GM21515 (cell line): ENCODE results near the gene DGKZ.
"Not testable (repeated sequence)": the region's sequence is repeated elsewhere in the genome, so short reads cannot be mapped to it uniquely, and the experiment has no call there.

Experiments
- ATAC-seq: cut with Tn5 transposase; IDR thresholded peaks from one replicate; pipeline ENCODE4 v1.9.1; 2021; ENCODE audit not compliant: unreplicated experiment

DGKZ gene, protein sequence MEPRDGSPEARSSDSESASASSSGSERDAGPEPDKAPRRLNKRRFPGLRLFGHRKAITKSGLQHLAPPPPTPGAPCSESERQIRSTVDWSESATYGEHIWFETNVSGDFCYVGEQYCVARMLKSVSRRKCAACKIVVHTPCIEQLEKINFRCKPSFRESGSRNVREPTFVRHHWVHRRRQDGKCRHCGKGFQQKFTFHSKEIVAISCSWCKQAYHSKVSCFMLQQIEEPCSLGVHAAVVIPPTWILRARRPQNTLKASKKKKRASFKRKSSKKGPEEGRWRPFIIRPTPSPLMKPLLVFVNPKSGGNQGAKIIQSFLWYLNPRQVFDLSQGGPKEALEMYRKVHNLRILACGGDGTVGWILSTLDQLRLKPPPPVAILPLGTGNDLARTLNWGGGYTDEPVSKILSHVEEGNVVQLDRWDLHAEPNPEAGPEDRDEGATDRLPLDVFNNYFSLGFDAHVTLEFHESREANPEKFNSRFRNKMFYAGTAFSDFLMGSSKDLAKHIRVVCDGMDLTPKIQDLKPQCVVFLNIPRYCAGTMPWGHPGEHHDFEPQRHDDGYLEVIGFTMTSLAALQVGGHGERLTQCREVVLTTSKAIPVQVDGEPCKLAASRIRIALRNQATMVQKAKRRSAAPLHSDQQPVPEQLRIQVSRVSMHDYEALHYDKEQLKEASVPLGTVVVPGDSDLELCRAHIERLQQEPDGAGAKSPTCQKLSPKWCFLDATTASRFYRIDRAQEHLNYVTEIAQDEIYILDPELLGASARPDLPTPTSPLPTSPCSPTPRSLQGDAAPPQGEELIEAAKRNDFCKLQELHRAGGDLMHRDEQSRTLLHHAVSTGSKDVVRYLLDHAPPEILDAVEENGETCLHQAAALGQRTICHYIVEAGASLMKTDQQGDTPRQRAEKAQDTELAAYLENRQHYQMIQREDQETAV

DNA sequence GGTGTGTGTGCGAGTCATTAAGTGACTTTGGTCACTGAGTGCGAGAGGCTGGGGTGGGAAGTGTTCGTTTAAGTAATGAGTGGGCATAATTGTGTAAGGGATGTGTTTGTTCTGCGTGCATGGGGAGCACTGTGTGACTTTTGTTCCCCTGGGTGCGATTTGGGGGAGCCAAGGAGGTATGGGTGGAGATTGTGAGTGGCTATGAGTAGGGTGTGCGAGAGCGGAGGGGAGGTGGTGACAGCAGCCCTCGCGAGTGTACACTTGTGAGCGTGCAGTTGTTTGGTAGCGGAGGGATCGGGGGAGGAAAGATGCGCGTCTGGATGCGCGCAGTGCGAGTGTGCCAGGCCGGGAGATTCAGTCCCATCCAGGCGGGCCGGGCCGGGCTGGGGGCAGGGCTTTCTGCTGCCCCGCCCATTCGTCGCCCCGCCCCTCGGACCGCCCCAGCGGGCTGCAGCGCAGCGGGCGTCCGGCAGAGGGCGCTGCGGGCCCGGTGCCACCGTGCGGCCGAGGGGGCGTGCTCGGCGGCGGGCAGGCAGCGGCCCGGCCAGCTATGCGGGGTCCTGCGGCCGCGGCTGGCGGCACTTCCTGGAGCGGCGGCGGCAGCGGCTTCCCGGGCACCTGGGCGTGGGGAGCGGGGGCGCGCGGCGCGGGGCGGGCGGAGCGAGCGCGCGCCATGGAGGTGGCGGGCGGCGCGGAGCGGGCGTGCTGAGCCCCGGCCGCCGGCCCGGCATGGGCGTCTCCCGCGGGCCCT, at the start of gene DGKZ:
Gene DGKZ, plus strand, starts transcription at position 578 of the 751 bp plus-strand sequence. CDS start 197 bp downstream, outside the sequence.
- ATAC-seq, result peak; percentile 69

DNA sequence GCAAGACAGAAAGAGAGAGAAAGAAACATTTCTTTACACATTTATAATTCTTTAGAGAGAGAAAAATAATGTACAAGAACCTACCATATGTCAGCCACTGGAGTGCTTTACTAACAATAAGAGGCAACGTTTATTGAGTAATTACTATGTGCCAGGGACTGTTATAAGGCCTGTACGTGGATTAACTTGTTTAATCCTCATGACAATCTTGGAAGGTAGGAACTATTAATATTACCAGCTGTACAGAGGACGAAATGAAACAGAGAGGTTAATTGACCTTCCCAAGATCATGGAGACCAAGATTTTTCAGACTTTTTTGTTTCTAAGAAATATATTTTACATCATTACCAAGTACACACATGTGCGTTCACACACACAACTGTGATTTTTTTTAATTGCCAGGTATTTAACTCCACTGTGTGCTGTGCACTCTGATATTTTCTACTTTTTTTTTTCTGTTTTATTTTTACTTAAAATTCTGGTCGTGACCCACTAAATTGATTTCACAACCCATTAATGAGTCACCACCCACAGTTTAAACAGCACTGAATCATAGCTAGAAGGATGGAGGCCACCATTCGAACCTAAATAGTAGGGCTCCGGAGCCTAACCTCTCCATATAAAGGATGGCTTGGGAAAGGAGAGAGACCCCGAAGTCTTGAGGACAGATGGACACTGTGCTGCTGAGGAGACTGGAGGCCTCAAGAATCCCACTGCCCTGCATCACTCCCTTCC, 48.4 kb upstream of the DGKZ start:
- no peak for ATAC-seq

DNA sequence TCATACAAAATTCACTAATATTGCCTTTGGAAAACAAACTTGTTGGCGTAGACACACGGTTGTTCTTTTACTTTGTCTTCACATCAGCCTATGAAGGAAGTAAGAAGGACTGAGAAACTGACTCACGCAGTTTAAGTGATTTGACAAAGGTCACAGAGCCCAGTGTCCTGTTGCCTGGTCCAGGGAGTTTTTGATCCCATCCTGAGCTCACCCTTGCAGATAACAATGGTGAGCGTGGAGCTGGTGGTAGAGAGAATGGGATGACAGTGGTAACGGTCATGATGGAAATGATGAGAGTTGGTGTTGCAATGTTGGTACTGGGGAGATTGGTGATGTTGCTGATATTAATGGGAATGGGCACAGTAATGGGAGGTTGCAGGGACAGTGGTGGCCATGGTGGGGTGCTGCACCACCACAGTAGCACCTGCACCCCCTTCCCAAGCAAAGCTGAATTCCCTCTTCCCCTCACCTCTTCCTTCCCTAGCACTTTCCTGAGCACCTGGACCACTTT, 47.8 kb upstream of the DGKZ start:
- ATAC-seq, result no peak

DNA sequence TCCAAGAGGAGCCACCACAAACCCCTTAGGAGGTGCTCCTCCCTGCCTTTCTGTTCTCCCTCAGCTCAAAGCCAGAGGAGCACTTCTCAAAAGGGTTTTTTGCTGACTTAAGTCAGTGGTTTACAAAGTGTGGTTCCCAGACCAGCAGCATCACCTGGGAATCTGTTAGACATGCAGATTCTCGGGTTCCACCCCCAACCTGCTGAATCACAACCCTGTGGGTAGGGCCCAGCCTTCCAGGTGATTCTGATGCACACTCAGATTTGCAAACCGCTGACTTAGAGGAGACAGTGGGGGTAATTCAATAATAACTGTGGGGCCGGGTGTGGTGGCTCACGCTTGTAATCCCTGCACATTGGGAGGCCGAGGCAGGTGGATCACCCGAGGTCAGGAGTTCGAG, 47.0 kb upstream of the DGKZ start:
- ATAC-seq, result no peak

DNA sequence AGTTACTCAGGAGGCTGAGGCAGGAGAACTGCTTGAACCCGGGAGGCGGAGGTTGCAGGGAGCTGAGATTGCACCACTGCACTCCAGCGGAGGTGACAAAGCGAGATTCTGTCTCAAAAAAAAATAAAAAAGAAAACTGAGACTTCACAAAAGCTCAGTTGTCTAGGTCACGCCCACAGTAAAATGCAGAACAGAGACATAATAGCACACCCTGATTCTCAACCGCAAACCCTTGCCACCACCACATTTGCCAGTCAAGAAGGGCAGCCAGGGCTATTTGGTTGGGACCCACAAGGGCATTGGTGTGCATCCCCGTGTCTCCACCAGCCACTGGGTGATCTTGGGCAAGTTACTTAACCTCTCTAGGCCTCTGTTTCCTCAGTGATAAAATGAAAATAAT, 44.4 kb upstream of the DGKZ start:
- ATAC-seq, result peak; percentile 63

DNA sequence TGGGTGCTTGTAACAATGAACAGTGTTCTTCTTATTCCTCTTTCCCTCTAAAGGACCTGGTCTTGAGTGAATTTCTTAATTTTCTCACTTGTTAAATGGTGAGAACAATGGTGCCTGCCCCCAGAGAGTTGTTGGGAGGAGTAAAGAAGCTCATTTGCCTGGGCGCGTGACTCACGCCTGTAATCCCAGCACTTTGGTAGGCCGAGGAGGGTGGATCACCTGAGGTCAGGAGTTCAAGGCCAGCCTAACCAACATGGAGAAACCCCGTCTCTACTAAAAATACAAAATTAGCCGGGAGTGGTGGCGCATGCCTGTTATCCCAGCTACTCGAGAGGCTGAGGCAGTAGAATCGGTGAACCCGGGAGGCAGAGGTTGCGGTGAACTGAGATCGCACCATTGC, 43.2 kb upstream of the DGKZ start:
- not testable (repeated sequence) for ATAC-seq

DNA sequence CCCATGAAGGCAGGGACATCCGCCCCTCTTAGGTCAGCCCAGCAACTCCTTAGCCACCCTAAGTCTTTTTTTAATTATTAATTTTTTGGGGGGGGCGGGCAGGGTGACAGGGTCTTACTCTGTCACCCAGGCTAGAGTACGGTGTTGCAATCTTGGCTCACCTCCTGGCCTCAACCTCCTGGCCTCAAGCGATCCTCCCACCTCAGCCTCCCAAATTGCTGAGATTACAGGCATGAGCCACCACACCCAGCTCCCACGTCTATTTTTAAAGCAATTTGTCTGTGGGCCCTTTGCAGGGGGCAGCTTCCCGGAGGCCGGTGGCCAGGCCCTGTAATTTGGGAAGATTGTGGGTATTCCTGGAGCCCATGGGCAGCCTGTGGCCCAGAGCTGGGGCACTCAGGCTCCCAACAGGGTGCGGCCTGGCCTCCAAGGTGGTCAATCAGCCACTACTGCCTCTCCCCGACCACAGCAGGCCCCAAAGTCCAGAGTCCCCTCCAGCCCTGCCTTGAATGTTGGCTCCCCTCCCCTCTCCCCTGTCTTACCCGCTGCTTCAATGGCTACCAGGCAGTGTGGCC, 42.6 kb upstream of the DGKZ start:
- ATAC-seq, result no peak

DNA sequence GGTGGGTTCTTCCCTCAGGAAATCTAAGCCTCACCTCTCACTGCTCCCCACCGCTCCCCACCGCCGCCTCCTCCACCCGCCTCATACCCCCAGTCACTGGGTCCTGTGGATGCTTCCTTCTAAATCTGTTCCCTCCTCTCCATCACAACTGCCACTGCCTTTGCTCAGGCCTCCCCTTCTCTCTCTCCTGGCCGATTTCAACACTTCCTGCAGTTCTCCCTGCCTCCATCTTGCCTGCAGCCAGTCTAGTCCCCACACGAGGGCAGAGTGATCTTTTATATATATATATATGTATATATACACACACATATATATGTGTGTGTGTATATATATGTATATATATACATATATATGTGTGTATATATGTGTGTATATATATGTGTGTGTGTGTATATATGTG, 42.0 kb upstream of the DGKZ start:
- no peak for ATAC-seq

DNA sequence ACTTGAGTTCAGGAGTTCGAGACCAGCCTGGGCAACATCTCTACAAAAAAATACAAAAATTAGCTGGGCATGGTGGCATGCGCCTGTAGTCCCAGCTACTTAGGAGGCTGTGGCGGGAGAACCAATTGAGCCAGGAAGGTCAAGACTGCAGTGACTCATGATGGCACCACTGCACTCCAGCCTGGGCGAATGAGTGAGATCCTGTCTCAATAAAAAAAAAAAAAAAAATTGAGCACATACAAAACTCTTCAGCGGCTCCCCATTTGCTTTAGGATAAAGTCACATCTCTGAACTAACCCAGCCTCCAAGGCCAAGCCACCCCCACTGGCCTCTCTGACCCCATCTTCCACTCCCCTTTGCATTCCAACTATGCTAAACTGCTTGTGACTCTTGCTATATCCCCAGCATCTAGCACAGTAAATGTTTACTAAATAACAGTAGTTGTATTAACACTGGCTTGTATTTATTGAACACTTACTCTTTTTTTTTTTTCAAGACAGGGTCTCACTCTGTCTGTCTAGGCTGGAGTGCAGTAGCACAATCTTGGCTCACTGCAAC, 40.9 kb upstream of the DGKZ start:
- no peak for ATAC-seq

DNA sequence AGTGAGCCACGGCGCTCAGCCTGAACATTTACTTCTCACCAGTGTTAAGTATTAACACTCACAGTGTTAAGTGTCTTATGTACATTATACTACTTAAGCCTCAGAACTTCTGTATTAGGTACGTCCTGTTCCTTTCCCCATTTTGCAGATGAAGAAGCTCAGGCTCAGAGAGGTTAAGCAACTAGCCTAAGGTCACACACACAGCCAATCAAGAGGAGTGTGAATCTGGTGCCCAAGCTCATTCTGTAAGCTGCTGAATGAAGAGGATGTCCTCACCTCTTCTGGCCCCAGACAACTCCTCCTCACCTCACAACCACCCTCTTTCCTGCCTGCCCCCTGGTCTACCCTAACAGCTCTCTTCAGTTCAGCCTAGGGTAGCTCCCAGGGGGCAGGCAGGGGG, 39.9 kb upstream of the DGKZ start:
- ATAC-seq, result no peak

DNA sequence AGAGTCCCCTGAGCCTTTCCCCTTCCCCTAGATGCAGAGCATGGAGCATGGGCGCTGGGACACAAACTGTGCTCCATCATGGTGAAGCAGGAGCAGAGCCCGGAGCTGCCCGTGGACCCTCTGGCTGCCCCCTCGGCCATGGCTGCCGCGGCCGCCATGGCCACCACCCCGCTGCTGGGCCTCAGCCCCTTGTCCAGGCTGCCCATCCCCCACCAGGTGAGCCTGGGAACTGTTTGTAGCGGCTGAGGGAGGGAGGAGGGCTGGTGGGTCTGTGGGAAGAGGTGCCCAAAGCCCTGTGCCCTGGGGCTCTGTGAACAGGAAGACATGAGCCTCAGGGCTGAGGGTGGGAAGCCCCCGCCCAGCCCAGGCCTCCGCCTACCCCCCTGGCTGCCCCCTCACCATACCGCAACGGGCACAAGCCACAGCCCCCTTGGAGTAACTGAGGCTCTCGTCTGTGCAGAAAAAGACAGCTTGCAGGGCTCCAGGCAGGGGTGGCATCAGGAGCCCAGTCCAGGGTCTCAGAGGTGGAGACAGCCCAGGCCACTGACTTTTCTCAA, 39.4 kb upstream of the DGKZ start:
- ATAC-seq, result no peak

DNA sequence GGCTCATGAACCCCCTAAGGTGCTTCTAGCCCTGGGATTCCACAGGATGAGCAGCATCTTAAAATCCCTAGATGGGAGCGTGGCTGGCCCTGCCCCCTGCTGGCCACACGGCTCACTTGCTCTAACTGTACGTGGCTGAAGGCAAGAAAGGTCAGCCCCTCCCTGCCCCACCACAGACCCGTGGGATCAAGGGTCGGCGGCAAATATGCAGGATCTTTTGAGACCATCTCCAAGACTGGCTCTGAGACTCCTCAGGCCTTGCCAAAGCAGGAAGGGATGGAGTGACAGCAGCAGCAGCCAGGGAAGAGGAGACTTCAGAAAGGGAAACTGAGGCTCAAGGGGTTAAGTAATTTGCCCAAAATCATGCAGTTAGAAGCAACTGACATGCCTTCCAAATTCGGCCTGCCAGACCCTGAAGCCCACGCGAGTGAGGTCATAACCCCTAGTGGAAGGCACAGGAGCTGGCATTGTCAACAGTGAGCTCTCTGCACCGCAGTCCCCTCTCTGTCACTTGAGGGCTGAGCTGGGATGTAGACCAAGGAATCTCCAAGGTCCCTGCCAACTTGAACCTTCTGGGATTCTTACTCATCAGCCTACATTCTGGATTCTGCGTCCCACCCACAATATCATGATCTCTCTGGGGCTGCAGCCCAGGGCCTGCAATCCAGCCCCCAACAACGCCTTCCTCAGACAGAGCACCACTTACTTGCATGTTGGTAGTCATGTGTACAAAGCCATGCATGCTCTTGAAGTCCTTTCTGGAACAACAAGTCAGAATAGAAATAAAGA, 38.4 kb upstream of the DGKZ start:
- no peak for ATAC-seq

DNA sequence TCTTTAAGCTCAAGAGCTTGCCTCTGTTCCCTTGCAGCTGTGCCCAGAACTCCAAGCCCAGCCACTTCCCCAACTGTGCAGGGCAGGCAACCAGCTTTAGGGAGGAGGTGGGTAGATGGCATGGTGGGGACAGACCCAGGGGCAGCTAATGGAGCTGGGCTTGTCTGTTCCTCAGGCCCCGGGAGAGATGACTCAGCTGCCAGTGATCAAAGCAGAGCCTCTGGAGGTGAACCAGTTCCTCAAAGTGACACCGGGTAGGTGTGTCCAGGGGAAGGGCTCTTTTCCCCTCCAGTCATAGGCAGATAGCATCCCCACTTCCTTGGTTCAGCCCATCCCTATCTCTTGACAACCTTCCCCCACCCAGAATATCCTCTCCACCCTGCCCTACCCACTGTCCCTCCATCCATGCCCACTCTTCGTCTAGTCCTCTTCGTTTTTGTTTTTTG, 37.4 kb upstream of the DGKZ start:
- ATAC-seq, result no peak

DNA sequence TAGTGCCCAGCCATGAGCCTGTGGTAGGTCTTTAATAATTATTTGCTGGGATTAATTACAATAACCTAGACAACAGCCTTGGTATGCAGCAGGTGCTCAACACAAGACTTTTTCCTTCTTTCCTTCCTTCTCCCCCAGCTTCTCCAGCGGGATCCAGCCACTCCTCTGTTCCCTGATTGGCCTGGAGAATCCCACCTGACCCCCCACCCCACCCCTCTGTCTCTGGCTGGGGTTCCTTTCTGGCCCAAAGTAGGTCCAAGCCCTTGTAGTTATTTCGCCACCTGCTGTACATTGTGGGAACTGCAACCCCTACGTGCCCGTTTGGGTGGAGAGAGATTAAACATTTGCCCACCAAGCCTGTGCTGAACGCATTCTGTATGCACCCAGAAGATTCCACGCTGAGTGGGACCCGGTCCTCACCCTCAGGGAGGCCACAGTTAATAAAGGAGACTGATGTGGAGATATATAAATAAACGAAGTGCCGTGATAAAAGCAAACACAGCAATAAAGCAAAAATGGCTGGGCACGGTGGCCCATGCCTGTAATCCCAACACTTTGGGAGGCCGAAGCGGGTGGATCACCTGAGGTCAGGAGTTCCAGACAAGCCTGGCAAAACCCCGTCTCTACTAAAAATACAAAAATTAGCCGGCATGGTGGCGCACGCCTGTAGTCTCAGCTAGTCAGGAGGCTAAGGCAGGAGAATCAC, 32.1 kb upstream of the DGKZ start:
- ATAC-seq, result no peak

DNA sequence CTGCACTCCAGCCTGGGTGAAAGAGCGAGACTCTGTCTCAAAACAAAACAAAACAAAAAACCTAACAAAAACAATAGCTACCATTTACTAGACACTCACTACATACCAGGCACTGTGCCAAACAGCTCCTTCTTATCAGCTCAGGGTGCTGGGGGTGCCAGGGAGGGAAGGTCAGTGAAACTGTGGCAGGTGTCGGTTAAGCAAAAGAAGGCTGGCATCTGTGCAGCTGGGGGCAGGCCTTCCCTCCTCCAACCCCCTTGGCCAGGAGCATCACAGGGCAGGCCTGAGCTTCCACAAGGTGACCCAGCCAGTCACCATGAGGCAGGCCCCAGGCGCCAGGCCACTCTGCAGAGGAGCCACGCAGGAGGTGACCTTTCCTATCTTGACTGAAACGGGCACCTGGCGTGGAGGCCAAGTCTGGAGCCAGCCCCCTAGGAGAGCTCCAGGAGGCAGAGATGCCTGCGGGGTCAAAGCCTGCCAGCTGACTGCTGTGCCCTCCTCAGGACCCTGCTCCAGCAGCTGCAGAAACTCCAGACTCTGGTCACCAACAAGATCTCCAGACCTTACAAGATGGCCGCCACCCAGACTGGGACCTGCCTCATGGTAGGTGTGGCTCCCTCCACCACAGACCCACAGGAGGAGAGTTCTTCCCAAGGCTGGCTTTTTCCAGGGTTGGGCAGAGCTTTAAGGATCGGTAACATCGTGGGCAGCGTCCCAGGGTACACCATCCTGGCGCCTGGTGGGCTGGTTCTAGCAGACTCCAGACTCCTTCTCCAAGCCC, 31.3 kb upstream of the DGKZ start:
- no peak for ATAC-seq

DNA sequence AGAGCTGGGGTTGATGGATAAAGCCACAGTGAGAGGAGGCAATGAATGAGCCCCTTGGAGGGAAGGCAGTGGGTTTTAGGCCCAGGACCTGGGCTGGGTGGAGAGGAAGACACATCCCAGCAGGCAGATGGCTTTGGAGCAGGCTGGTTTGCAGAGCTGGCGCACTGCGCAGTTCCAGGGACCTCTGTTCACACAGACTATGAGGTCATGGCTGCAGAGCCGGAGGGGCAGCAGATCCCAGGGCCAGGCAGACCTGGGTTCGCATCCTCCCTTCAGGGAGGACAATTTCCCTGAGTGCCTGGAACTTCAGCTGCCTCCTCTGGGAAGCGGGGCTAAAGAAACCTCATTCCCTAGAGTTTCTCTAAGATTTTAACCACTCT, 28.2 kb upstream of the DGKZ start:
- no peak for ATAC-seq

DNA sequence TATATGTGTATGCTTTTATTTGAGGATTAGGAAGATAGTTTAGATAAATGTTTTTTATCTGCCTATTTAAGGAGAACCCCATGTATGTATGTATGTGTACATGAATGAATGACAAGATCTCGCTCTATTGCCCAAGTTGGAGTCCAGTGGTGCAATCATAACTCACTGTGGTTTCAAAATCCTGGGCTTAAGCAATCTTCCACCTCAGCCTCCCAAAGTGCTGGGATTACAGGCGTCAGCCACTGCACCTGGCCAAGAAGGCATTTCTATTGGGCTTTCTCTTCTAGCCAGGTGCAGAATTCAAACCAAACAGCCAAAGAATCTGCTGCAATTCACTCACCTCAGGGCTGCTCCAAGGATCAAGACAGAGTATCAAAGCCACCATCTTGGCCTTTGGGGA, 25.5 kb upstream of the DGKZ start:
- no peak for ATAC-seq
